ENCODE results near the gene PRPF40B.

Gene PRPF40B

DNA sequence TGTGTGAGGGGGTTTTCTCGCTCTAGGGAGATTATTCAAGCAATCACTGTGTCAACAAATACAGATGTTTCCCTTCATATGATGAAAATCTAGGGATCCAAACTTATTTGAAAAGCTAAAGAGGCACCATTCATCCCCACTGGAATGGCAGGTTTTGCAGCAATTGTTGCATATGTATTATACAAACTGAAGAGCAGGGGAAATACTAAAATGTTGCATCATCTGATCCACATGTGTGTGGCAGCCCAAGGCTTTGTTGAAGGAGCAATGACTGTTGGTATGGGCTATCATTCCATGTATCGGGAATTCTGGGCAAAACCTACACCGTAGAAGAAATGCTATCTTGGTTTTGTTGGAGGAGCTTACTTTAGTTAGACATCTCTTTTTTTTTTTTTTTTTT, 4.1 kb upstream of the PRPF40B start:
- ChIA-PET CTCF (interaction anchor here (1.7 to 7.7 kb wide), 4 partner anchors 10 to 261 kb away, joined by 6 to 54 read pairs (median 10); no protein-coding TSS in a partner anchor), POLR2A (no interaction called here)
- no peak for DNase-seq (ENCODE audit: extremely low spot score)
- TF ChIP-seq, protein P1, sequence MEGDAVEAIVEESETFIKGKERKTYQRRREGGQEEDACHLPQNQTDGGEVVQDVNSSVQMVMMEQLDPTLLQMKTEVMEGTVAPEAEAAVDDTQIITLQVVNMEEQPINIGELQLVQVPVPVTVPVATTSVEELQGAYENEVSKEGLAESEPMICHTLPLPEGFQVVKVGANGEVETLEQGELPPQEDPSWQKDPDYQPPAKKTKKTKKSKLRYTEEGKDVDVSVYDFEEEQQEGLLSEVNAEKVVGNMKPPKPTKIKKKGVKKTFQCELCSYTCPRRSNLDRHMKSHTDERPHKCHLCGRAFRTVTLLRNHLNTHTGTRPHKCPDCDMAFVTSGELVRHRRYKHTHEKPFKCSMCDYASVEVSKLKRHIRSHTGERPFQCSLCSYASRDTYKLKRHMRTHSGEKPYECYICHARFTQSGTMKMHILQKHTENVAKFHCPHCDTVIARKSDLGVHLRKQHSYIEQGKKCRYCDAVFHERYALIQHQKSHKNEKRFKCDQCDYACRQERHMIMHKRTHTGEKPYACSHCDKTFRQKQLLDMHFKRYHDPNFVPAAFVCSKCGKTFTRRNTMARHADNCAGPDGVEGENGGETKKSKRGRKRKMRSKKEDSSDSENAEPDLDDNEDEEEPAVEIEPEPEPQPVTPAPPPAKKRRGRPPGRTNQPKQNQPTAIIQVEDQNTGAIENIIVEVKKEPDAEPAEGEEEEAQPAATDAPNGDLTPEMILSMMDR (IDR thresholded peaks at IDR 0.05; ENCODE audit: control extremely low read depth, extremely low read depth, low read depth, missing control alignments): no peak

DNA sequence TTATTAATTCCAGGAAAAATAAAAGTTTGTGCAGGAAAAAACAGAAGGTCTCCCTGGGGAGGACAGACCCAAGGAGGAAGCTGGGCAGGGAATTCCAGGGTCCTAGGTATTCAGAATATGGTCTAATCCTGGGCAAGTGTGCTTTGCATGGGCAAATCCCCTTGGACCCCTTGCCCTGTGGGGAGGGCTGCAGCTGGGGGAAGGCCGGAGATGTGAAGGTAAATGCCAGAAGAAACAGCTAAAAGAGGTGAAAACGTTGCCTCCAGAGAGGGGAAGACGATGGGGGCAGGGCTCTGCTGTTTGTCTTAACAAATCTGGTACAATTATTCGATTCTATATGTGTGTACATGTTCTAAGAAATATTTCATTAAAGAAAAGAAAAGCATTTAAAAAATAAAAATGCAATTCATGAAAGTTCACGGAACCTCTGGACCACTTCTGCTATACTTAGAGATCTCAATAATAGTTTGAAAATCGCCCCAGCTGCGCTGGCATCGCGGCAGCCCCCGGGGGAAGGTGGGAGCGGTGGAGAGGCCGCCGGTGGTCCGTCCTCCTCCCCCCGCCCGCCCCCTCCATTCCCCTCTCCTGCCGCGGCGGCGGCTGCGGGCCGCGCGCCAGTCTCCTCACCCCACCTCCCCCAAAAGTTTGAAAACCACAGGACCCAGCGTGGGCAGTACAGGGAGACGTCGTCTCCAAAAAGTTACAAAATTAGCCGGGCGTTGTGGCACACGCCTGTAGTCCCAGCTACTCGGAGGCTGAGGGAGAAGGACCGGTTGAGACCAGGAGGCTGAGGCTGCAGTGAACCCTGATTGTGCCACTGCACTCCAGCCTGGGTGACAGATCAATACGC, 1.5 kb upstream of the PRPF40B start:
- TF ChIP-seq, protein P1 (IDR thresholded peaks at IDR 0.05; ENCODE audit: control extremely low read depth, extremely low read depth, low read depth, missing control alignments): no peak
- ChIA-PET POLR2A (interaction anchor here (0.7 to 0.9 kb wide), 2 partner anchors 41 to 356 kb away, joined by 3 read pairs; no protein-coding TSS in a partner anchor), CTCF (interaction anchor here (1.0 to 10.8 kb wide), 9 partner anchors 17 to 274 kb away, joined by 3 to 163 read pairs (median 7); partner anchors contain the start of gene FAM186B)
- DNase-seq (ENCODE audit: extremely low spot score): no peak

DNA sequence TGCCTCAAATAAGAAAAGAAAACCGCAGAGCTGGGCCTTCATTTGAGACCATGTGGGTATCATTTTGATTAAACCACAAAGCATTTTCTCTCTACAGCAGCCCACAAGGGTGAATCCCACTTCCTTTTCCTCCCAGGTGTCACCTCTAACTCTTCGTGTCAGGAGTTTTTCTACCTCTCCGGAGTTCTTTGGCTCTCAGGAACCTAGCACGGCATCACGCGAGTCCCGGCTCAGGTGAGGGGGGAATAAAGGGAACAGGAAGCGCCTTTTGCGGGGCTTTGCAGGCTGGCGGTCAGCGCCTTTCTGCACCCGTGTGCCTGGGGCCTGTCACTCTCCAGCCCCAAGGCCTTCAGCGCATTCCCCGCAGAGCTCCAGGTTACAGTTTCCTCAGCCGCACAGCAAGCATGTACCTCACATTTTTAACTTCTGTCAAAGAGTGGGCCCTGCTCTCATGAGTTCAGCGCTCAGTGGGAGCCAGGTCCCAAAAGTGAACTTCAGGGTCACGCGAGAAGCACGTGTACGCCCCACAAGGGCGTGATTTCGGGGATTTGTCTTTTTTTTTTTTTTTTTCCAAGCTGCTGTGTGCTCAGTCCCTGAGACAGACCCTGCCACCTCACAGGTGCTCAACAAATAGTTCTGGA, 740 bp upstream of the PRPF40B start:
- TF ChIP-seq, protein P1 (IDR thresholded peaks at IDR 0.05; ENCODE audit: control extremely low read depth, extremely low read depth, low read depth, missing control alignments): no peak
- peak; percentile 53 for DNase-seq (ENCODE audit: extremely low spot score)
- CTCF ChIA-PET: interaction anchor here (0.6 to 10.8 kb wide), 25 partner anchors 8 to 359 kb away, joined by 3 to 163 read pairs (median 4); partner anchors contain the start of genes FAM186B, FMNL3 and TMBIM6
- POLR2A ChIA-PET: interaction anchor here (0.7 to 0.9 kb wide), 3 partner anchors 42 to 357 kb away, joined by 3 read pairs; no protein-coding TSS in a partner anchor

DNA sequence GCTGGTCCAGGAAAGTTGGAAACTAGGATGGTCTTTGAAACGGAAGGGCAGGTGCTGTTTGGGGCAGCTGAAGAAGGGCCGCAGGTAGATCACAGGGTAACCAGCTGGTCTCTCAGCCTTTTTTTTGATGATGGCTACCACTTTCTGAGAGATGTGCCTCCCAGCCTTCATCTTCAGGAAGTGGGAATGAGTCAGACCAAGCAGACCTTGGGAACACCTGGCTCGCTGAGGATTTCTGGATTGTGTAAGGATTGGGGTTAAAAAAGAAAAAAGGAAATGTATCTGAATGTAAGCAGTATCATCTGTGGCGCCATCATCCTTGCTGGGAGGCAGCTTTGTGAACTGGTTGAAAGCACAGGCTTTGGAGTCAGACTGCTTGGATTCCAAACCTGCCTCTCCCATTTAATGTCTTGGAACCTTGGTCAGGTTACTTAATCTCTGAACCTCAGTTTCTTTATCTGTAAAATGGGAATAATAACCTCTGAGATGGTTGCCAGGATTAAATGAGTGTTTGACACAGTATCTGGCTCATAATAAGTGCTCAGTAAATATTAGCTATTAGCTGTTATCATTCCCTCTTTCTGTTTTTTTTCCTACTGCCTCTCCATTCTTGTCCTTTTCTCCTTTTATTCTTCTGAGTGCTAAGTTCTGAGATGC, 1.7 kb downstream of the PRPF40B start:
- CTCF ChIA-PET: interaction anchor here (0.9 to 10.8 kb wide), 10 partner anchors 14 to 277 kb away, joined by 3 to 163 read pairs (median 4); partner anchors contain the start of gene TMBIM6
- POLR2A ChIA-PET: interaction anchor here (0.7 kb wide), 1 partner anchor 139 kb away, joined by 3 read pairs; no protein-coding TSS in a partner anchor
- TF ChIP-seq, protein P1 (IDR thresholded peaks at IDR 0.05; ENCODE audit: control extremely low read depth, extremely low read depth, low read depth, missing control alignments): no peak
- DNase-seq (ENCODE audit: extremely low spot score): no peak

DNA sequence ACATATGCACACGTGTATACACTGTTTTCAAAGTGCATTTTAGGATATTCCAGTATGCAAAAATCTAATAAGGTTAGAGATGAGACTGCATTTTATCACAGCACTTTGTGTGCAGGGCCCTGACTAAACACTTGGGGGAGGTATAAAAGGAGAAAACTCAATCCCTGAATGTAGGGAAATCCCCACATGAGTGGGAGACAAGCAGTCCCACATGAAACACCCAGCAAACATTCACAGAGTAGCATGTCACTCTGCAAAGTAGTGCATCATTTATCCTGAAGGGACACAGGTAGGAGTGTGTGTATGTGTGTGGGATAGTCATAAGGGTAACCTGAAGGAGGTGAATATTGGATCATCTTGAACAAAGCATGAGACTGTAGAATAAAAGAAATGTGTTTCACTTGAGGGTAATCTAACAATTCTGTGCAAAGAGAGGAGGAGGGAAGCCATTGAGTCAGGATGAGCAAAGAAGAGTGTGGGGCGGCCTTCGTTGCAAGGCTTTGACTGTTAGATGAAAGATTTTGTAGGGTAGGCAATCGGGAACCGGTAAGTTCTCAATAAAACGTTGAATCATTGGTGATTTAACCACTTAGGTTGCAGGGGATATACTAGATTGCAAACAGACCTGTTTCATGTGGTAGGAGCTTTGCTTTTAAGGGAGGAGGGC, 2.9 kb downstream of the PRPF40B start:
- no peak for DNase-seq (ENCODE audit: extremely low spot score)
- POLR2A ChIA-PET: no interaction called here
- CTCF ChIA-PET: interaction anchor here (0.9 to 10.8 kb wide), 7 partner anchors 13 to 268 kb away, joined by 3 to 163 read pairs (median 5); partner anchors contain the start of gene TMBIM6
- TF ChIP-seq, protein P1 (IDR thresholded peaks at IDR 0.05; ENCODE audit: control extremely low read depth, extremely low read depth, low read depth, missing control alignments): peak; percentile 39

Data from GM10248 (cell line).